AG04450 (cell line): Measurements from ENCODE around the gene RBKS. TPM values are rescaled to one million over a fixed set of nuclear protein-coding genes. Genes with fewer than 3 reads are reported as not detected.

Experiments
- CTCF ChIA-PET: fragments of 300-600, 350-600 bp; formaldehyde crosslinking; extraction: SDS; loops from one replicate; lab custom pipeline; 2022; ENCODE audit warnings: antibody characterized with exemption, inconsistent platforms; lab: Charles Lee
- POLR2A ChIA-PET: fragments of 350-600 bp; formaldehyde crosslinking; extraction: SDS; loops from one replicate; lab custom pipeline; 2021; ENCODE audit warnings: antibody characterized with exemption, inconsistent platforms; lab: Yijun Ruan, JAX
- DNase-seq: peaks from one replicate; pipeline ENCODE4 v3.0.0-alpha.2; 2011; ENCODE audit warnings: low read depth, low spot score
- H3K27ac ChIP-seq: one replicate; pipeline ENCODE4 v1.5.1; 2012; ENCODE audit warnings: low read depth, low read length, control low read depth
- H3K27me3 ChIP-seq: one replicate; pipeline ENCODE4 v1.6.0; 2012; ENCODE audit warnings: low read length; ENCODE audit not compliant: control insufficient read depth, insufficient read depth
- H3K4me3 ChIP-seq: 2 replicates; pipeline ENCODE4 v1.5.1; 2011; ENCODE audit warnings: mild to moderate bottlenecking, low read depth, low read length, control low read depth
- H3K9me3 ChIP-seq: 2 replicates; pipeline ENCODE4 v1.5.1; 2012; ENCODE audit warnings: low read length; ENCODE audit not compliant: control insufficient read depth, insufficient read depth
- polyA plus RNA-seq: library from polyadenylated mRNA; depleted of rRNA; stranded (reverse); fragments of >200 nt; gene quantifications from 2 replicates; pipeline ENCODE4 v1.2.3, GENCODE V29; 2011
- TF ChIP-seq, protein P1 (sequence below): IDR thresholded peaks from 2 replicates; pipeline ENCODE4 v1.5.1; 2011; ENCODE audit warnings: low read depth, low read length, control low read depth, inconsistent platforms

RBKS gene
- polyA plus RNA-seq, 1 experiment = 1.5 TPM

DNA sequence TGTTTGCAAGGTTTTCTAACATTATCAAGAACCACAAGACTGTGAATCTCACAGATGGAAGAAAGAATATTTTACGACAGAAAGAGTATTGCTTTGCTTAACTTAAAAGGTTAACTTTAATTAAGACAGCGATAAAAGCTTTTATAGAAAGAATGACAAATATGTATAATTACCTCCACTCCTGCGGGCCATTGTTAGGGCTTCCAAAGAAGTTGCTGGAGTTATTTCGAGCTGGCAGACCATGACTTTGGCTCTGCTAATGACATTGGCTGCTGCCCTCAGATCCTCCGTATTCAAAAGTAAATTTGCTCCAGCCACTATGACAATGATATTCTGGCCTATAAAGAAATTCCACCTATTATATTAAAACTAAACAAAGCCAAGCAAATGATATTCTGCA, 47.3 kb downstream of the RBKS start:
- ChIA-PET CTCF (interaction anchor here (0.6 kb wide), 1 partner anchor 12 kb away, joined by 3 read pairs; no protein-coding TSS in a partner anchor), POLR2A (no interaction called here)
- no peak for DNase-seq
- Histone ChIP-seq H3K9me3 (no peaks in the 10 kb centered on the region), H3K27me3 (no peaks in the 10 kb centered on the region), H3K27ac (no peak overlapping the region), H3K4me3 (no peak overlapping the region)
- TF ChIP-seq, protein P1, sequence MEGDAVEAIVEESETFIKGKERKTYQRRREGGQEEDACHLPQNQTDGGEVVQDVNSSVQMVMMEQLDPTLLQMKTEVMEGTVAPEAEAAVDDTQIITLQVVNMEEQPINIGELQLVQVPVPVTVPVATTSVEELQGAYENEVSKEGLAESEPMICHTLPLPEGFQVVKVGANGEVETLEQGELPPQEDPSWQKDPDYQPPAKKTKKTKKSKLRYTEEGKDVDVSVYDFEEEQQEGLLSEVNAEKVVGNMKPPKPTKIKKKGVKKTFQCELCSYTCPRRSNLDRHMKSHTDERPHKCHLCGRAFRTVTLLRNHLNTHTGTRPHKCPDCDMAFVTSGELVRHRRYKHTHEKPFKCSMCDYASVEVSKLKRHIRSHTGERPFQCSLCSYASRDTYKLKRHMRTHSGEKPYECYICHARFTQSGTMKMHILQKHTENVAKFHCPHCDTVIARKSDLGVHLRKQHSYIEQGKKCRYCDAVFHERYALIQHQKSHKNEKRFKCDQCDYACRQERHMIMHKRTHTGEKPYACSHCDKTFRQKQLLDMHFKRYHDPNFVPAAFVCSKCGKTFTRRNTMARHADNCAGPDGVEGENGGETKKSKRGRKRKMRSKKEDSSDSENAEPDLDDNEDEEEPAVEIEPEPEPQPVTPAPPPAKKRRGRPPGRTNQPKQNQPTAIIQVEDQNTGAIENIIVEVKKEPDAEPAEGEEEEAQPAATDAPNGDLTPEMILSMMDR = no peak

DNA sequence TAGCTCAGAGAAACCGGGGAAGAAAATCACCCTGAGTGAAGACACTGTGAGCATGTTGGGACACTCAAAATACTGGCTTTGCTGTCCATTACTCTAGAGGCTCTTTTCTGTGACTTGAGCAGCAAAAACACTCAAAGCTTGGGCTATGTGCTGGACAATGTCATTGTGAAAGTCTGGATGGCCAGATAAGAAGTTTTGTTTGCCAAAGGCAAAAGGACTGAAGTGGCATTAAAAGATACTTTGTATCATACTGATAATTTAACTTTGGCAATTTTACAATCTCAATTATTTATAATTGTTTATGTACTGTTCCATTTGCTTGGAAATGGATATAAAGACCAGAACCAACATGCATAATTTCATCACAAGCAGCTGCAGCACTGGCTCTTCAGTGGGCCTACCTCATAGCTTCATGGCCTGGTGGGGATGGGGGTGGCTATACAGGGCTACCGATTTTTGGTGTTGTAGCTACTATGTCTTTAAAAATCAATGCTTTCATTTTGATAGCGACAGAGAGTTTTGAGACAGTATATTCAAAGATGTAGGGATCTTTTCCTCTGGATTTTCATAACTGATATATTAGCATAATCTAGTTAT, 51.1 kb downstream of the RBKS start:
- no peaks in the 10 kb centered on the region for H3K27me3 ChIP-seq
- no peak overlapping the region for H3K27ac ChIP-seq
- TF ChIP-seq, protein P1 = no peak
- H3K4me3 ChIP-seq = no peak overlapping the region
- H3K9me3 ChIP-seq = no peaks in the 10 kb centered on the region
- CTCF ChIA-PET = no interaction called here
- DNase-seq = no peak
- POLR2A ChIA-PET = no interaction called here

DNA sequence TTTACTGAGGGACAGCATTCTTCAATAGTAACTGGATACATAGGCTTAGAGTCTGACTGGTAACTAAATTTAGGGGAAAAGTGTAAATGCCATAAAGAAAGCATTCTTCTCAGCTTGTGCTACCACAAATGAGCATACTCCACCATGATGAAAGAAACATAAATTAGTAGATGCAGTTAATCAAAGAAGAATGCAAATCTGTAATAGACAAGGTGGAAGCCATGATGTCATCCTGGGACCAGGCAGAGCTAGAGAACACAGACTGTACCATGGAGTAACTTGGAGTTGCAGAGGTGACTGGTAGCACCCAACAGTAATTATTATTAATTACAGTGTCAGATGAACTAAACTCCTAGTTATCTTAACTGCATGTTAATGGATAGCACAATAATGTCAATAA, 51.7 kb downstream of the RBKS start:
- no peak for DNase-seq
- CTCF ChIA-PET = no interaction called here
- TF ChIP-seq, protein P1 = no peak
- Histone ChIP-seq H3K9me3 (no peaks in the 10 kb centered on the region), H3K27me3 (no peaks in the 10 kb centered on the region), H3K27ac (no peak overlapping the region), H3K4me3 (no peak overlapping the region)
- POLR2A ChIA-PET = no interaction called here

DNA sequence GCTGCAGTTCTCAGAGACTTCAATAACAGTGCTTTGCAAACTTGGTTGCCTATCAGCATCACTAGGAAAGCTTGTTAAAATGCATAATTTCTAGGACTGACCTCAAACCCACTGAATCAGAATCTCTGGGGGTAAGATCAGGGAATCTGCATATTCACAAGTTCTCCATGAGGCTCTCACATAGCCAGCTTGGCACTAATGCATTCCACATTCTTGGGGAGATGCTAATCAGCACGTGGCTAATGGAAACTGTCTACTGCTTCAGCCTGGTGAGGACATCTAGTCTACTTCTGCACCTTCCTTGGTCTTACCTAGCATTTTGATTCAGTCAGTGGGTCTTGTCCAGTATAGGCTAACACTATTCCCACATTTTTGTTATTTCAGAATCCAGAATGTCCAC, 56.3 kb downstream of the RBKS start:
- ChIA-PET POLR2A (no interaction called here), CTCF (interaction anchor here (1.1 kb wide), 1 partner anchor 17 kb away, joined by 3 read pairs; no protein-coding TSS in a partner anchor)
- Histone ChIP-seq H3K27me3 (no peaks in the 10 kb centered on the region), H3K27ac (no peak overlapping the region), H3K9me3 (no peaks in the 10 kb centered on the region), H3K4me3 (no peak overlapping the region)
- TF ChIP-seq, protein P1 = no peak
- no peak for DNase-seq

DNA sequence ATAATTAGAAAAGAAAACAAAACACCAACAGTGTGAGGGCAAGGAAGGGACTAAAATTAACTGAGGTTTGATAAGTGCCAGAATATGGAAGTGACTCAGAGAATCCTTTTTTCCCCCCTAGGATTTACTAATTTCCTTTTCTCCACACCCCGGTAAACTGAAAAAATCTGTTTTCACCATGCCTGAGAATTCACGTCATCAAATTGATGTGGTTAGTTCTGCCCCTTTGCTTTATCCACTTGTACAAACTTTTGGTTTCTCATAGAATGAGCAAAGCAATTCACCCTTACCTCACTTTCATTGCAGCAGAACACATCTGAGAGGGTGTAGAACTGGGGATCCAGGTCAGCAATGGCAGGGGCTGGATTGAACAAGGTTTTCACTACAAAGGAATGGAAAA, 57.8 kb downstream of the RBKS start:
- TF ChIP-seq, protein P1 = no peak
- CTCF ChIA-PET = no interaction called here

More for the DNA sequence above, 57.8 kb downstream of the RBKS start:
- H3K9me3 ChIP-seq = no peaks in the 10 kb centered on the region
- no peak overlapping the region for H3K27ac ChIP-seq
- POLR2A ChIA-PET = no interaction called here
- no peak for DNase-seq
- H3K4me3 ChIP-seq = no peak overlapping the region
- no peaks in the 10 kb centered on the region for H3K27me3 ChIP-seq
